GM23338 (cell line): Measurements from ENCODE around the gene SGO1. TPM values are rescaled to one million over a fixed set of nuclear protein-coding genes. Genes with fewer than 3 reads are reported as not detected.

ENCODE experiments used
- ATAC-seq: fragments of 200-7000 bp; cut with Tn5 transposase; 3 replicates; pipeline ENCODE4 v1.9.1; 2020
- DNase-seq: peaks from one replicate; pipeline ENCODE4 v3.0.0-alpha.2; 2015; ENCODE audit warnings: low spot score
- H2AFZ ChIP-seq: fragments of 200-600 bp; sonication (generic); 2 replicates; pipeline ENCODE4 v1.8.0; 2016; ENCODE audit warnings: antibody characterized with exemption, mild to moderate bottlenecking, moderate library complexity
- H3F3A ChIP-seq: fragments of 200-600 bp; sonication (generic); replicated peaks from 2 replicates; pipeline ENCODE4 v1.8.0; 2017; ENCODE audit warnings: antibody characterized with exemption, mixed run types, low read depth
- H3K27ac ChIP-seq: fragments of 200-600 bp; sonication (generic); 2 replicates; pipeline ENCODE4 v1.6.1; 2016; ENCODE audit warnings: low read depth
- H3K27me3 ChIP-seq: fragments of 200-600 bp; sonication (generic); 2 replicates; pipeline ENCODE4 v1.8.0; 2016; ENCODE audit warnings: mild to moderate bottlenecking, mixed run types, moderate library complexity; ENCODE audit not compliant: insufficient read depth
- H3K36me3 ChIP-seq: fragments of 200-600 bp; sonication (generic); 2 replicates; pipeline ENCODE4 v1.8.0; 2016; ENCODE audit warnings: mild to moderate bottlenecking; ENCODE audit not compliant: insufficient read depth
- H3K4me1 ChIP-seq: fragments of 200-600 bp; sonication (generic); 2 replicates; pipeline ENCODE4 v1.8.0; 2016; ENCODE audit warnings: mild to moderate bottlenecking, moderate library complexity; ENCODE audit not compliant: insufficient read depth
- H3K4me2 ChIP-seq: fragments of 200-600 bp; sonication (generic); 2 replicates; pipeline ENCODE4 v1.7.1; 2017; ENCODE audit warnings: mixed run types
- H3K4me3 ChIP-seq: fragments of 200-600 bp; sonication (generic); 2 replicates; pipeline ENCODE4 v1.6.1; 2016; ENCODE audit warnings: mixed run types
- H3K79me2 ChIP-seq: fragments of 200-600 bp; sonication (generic); replicated peaks from 2 replicates; pipeline ENCODE4 v1.8.0; 2017; ENCODE audit warnings: mild to moderate bottlenecking; ENCODE audit not compliant: insufficient read depth
- H3K9me2 ChIP-seq: fragments of 200-600 bp; sonication (generic); 2 replicates; pipeline ENCODE4 v1.8.0; 2017; ENCODE audit not compliant: insufficient read depth
- H4K20me1 ChIP-seq: fragments of 200-600 bp; sonication (generic); replicated peaks from 2 replicates; pipeline ENCODE4 v1.8.0; 2017; ENCODE audit warnings: mild to moderate bottlenecking; ENCODE audit not compliant: insufficient read depth
- H3K27ac Mint-ChIP-seq: 2 replicates; pipeline ENCODE4 v1.8.0; 2020; ENCODE audit warnings: inconsistent platforms, mild to moderate bottlenecking, moderate library complexity, mixed read lengths
- H3K27me3 Mint-ChIP-seq: 3 replicates; pipeline ENCODE4 v1.8.0; 2022; ENCODE audit warnings: low read depth, mild to moderate bottlenecking, moderate library complexity, mixed read lengths, inconsistent platforms; ENCODE audit not compliant: insufficient read depth, poor library complexity
- H3K36me3 Mint-ChIP-seq: 3 replicates; pipeline ENCODE4 v1.8.0; 2021; ENCODE audit warnings: low read depth, mild to moderate bottlenecking, inconsistent platforms, moderate library complexity, mixed read lengths
- H3K4me1 Mint-ChIP-seq: 3 replicates; pipeline ENCODE4 v1.8.0; 2020; ENCODE audit warnings: mild to moderate bottlenecking, inconsistent platforms, mixed read lengths
- H3K4me3 Mint-ChIP-seq: 3 replicates; pipeline ENCODE4 v1.8.0; 2021; ENCODE audit warnings: moderate library complexity, mild to moderate bottlenecking, inconsistent platforms, mixed read lengths
- H3K9me3 Mint-ChIP-seq: 3 replicates; pipeline ENCODE4 v1.8.0; 2020; ENCODE audit warnings: moderate library complexity, mild to moderate bottlenecking, inconsistent platforms, mixed read lengths
- CREB1 ChIP-seq: fragments of 250-450 bp; sonication (Bioruptor Pico); IDR thresholded peaks from 2 replicates; pipeline ENCODE4 v1.5.0; 2020; ENCODE audit warnings: low read depth, mild to moderate bottlenecking, moderate library complexity
- EZH2 ChIP-seq: fragments of 200-600 bp; sonication (generic); IDR thresholded peaks from one replicate; pipeline ENCODE4 v1.8.0; 2017; ENCODE audit warnings: antibody characterized with exemption, mild to moderate bottlenecking, low read depth; ENCODE audit not compliant: unreplicated experiment
- EZH2phosphoT487 ChIP-seq: fragments of 200-600 bp; sonication (generic); IDR thresholded peaks from one replicate; pipeline ENCODE4 v1.8.1; 2018; ENCODE audit warnings: antibody characterized with exemption; ENCODE audit not compliant: unreplicated experiment
- POLR2AphosphoS5 ChIP-seq: IDR thresholded peaks from 2 replicates; pipeline ENCODE4 v1.6.1; 2016; ENCODE audit warnings: antibody characterized with exemption, low read depth
- REST ChIP-seq: IDR thresholded peaks from one replicate; pipeline ENCODE4 v1.6.1; 2018; ENCODE audit warnings: antibody characterized with exemption; ENCODE audit not compliant: unreplicated experiment
- STAT1 ChIP-seq: IDR thresholded peaks from one replicate; pipeline ENCODE4 v1.6.1; 2016; ENCODE audit warnings: antibody characterized with exemption; ENCODE audit not compliant: unreplicated experiment
- ZNF114 ChIP-seq: fragments of 250-450 bp; sonication (Bioruptor Pico); IDR thresholded peaks from 2 replicates; pipeline ENCODE4 v1.5.0; 2020; ENCODE audit warnings: mild to moderate bottlenecking, moderate library complexity
- ZNF331 ChIP-seq: fragments of 250-450 bp; sonication (Bioruptor Pico); IDR thresholded peaks from 2 replicates; pipeline ENCODE4 v1.5.0; 2020; ENCODE audit warnings: low read depth, mild to moderate bottlenecking, moderate library complexity
- polyA plus RNA-seq: library from polyadenylated mRNA; unstranded; fragments of >200 nt; fragmentation: Nextera tagmentation; extraction: Ambion mirVana; gene quantifications from 2 replicates; pipeline ENCODE4 v1.2.1, GENCODE V29; 2016
- total RNA-seq: library from RNA; depleted of rRNA; stranded (reverse); fragments of >200 nt; shearing (Covaris generic); gene quantifications from 2 replicates; pipeline ENCODE4 v1.2.3, GENCODE V29; 2014
- TF ChIP-seq, protein P1 (sequence below), 2 experiments: fragments of 200-600 bp in 1 of 2; sonication (generic) in 1 of 2; conservative IDR thresholded peaks; 2 replicates each; pipeline versions ENCODE4 v1.5.1 to v1.6.1; 2016 to 2017; ENCODE audit warnings: antibody characterized with exemption in 2 of 2, low read depth in 2 of 2, mild to moderate bottlenecking in 2 of 2, moderate library complexity in 1 of 2

Gene SGO1
- total and polyA plus RNA-seq, 2 experiments from 2014 or later: 33.0 to 128 TPM

- no peak overlapping the region for H2AFZ ChIP-seq
- H3K79me2 ChIP-seq: no peaks in the 10 kb centered on the region
- no peaks in the 10 kb centered on the region for H3F3A ChIP-seq
- no peaks in the 10 kb centered on the region for H3K27me3 Mint-ChIP-seq
- H3K27ac Mint-ChIP-seq: no peak overlapping the region
- no peak overlapping the region for H3K4me3 Mint-ChIP-seq
- H3K4me1 Mint-ChIP-seq: no peaks in the 10 kb centered on the region
- no peaks in the 10 kb centered on the region for H3K9me3 Mint-ChIP-seq
- no peaks in the 10 kb centered on the region for H3K9me2 ChIP-seq
- no peak for DNase-seq
- H3K27ac ChIP-seq: no peak overlapping the region
- H3K27me3 ChIP-seq: no peaks in the 10 kb centered on the region
- TF ChIP-seq, protein P1, sequence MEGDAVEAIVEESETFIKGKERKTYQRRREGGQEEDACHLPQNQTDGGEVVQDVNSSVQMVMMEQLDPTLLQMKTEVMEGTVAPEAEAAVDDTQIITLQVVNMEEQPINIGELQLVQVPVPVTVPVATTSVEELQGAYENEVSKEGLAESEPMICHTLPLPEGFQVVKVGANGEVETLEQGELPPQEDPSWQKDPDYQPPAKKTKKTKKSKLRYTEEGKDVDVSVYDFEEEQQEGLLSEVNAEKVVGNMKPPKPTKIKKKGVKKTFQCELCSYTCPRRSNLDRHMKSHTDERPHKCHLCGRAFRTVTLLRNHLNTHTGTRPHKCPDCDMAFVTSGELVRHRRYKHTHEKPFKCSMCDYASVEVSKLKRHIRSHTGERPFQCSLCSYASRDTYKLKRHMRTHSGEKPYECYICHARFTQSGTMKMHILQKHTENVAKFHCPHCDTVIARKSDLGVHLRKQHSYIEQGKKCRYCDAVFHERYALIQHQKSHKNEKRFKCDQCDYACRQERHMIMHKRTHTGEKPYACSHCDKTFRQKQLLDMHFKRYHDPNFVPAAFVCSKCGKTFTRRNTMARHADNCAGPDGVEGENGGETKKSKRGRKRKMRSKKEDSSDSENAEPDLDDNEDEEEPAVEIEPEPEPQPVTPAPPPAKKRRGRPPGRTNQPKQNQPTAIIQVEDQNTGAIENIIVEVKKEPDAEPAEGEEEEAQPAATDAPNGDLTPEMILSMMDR (conservative IDR thresholded peaks at IDR 0.05; ENCODE audit: low read depth in 2 of 2): no peak
- TF ChIP-seq ZNF114 (no peak), EZH2 (no peak), CREB1 (CRISPR knock-in tag) (no peak), POLR2AphosphoS5 (no peak), REST (no peak), STAT1 (no peak), EZH2phosphoT487 (no peak)
- H3K4me2 ChIP-seq: no peak overlapping the region
- peaks cover 49% of the 10 kb centered on the region for H3K36me3 ChIP-seq
- H3K4me1 ChIP-seq: no peaks in the 10 kb centered on the region
- no peak overlapping the region for H3K4me3 ChIP-seq
- peaks cover 61% of the 10 kb centered on the region for H3K36me3 Mint-ChIP-seq
- no peaks in the 10 kb centered on the region for H4K20me1 ChIP-seq
- ATAC-seq: no peak
Observed at GRCh38 chr3:20173844-20174410, 12.1 kb downstream of the SGO1 start.

DNA sequence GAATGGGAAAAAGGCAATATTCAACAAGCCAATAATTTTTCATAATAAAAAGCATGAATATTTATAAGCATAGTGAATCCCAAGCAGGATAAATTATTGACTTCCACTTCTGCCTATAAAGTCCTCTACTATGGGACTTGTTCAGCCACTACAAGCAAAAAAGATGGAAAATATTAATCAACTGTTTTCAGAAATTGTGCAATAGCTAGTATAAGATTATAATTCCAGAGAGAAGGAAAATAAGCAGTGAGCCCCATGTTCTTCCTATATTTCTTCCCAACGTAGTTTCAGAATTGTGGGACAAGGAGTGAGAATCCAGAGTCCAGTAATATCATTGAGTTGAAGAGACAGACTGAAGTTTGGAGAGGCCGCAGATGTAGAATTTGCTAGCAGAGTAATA lies 24.3 kb downstream of the SGO1 start:
- Histone ChIP-seq H3K27me3 (no peaks in the 10 kb centered on the region), H3K4me2 (no peak overlapping the region), H3K27ac (no peak overlapping the region), H3F3A (no peaks in the 10 kb centered on the region), H2AFZ (no peak overlapping the region), H4K20me1 (no peaks in the 10 kb centered on the region), H3K79me2 (no peaks in the 10 kb centered on the region), H3K9me2 (no peaks in the 10 kb centered on the region), H3K4me3 (no peak overlapping the region), H3K36me3 (peaks cover 17% of the 10 kb centered on the region), H3K4me1 (no peaks in the 10 kb centered on the region)
- Mint-ChIP-seq H3K27me3 (no peaks in the 10 kb centered on the region), H3K4me1 (peaks cover 5% of the 10 kb centered on the region; the same call in 2 of the 3 replicates), H3K9me3 (no peaks in the 10 kb centered on the region), H3K36me3 (peaks cover 32% of the 10 kb centered on the region), H3K4me3 (no peak overlapping the region), H3K27ac (no peak overlapping the region)
- DNase-seq (no peak), ATAC-seq (no peak)
- TF ChIP-seq REST: no peak
- TF ChIP-seq POLR2AphosphoS5: no peak
- no peak for TF ChIP-seq EZH2
- TF ChIP-seq ZNF114: no peak
- TF ChIP-seq ZNF331 (CRISPR knock-in tag): no peak
